PC-9 (cell line): ENCODE results near the gene SSH3. TPM values are rescaled to one million over a fixed set of nuclear protein-coding genes. Genes with fewer than 3 reads are reported as not detected.

Experiments
- BruUV-seq: library from RNA; stranded (reverse); fragments of 400-500 nt; replicated peaks from 2 replicates; lab custom pipeline; 2021; lab: Mats Ljungman, UMichigan
- CTCF ChIA-PET: fragments of 300-600 bp; sonication (Branson Sonifier 250); formaldehyde crosslinking; loops from one replicate; lab custom pipeline; 2022; ENCODE audit warnings: antibody characterized with exemption; lab: Charles Lee
- POLR2A ChIA-PET: fragments of 300-600 bp; sonication (Branson Sonifier 250); formaldehyde crosslinking; loops from one replicate; lab custom pipeline; 2022; ENCODE audit warnings: antibody characterized with exemption; ENCODE audit not compliant: unreplicated experiment; lab: Charles Lee
- DNase-seq, 2 experiments: peaks; one replicate each; pipeline versions ENCODE4 v3.0.0 to v3.0.0-alpha.2; 2015 to 2022; ENCODE audit warnings: mixed read lengths in 1 of 2
- H2AFZ ChIP-seq: fragments of 200-600 bp; sonication (generic); 2 replicates; pipeline ENCODE4 v1.8.1; 2017; ENCODE audit warnings: antibody characterized with exemption
- H3F3A ChIP-seq: fragments of 200-600 bp; sonication (generic); 2 replicates; pipeline ENCODE4 v1.8.1; 2017; ENCODE audit warnings: antibody characterized with exemption, mild to moderate bottlenecking, low read depth; ENCODE audit not compliant: insufficient read depth
- H3K27ac ChIP-seq: fragments of 200-600 bp; sonication (generic); 2 replicates; pipeline ENCODE4 v1.6.1; 2016; ENCODE audit warnings: mixed run types
- H3K27me3 ChIP-seq: fragments of 200-600 bp; sonication (generic); 2 replicates; pipeline ENCODE4 v1.6.1; 2016; ENCODE audit warnings: low read depth, mixed run types; ENCODE audit not compliant: insufficient read depth
- H3K36me3 ChIP-seq: fragments of 200-600 bp; sonication (generic); 2 replicates; pipeline ENCODE4 v1.6.1; 2016; ENCODE audit warnings: low read depth, mixed run types
- H3K4me1 ChIP-seq: fragments of 200-600 bp; sonication (generic); replicated peaks from 2 replicates; pipeline ENCODE4 v1.6.1; 2016; ENCODE audit warnings: mixed run types; ENCODE audit not compliant: insufficient read depth
- H3K4me2 ChIP-seq: fragments of 200-600 bp; sonication (generic); 2 replicates; pipeline ENCODE4 v1.6.1; 2017; ENCODE audit warnings: mixed run types
- H3K4me3 ChIP-seq: fragments of 200-600 bp; sonication (generic); 2 replicates; pipeline ENCODE4 v1.6.1; 2016; ENCODE audit warnings: mixed run types
- H3K79me2 ChIP-seq: fragments of 200-600 bp; sonication (generic); 2 replicates; pipeline ENCODE4 v1.6.1; 2017; ENCODE audit warnings: low read depth, mixed run types
- H3K9me2 ChIP-seq: fragments of 200-600 bp; sonication (generic); 2 replicates; pipeline ENCODE4 v1.8.1; 2017; ENCODE audit warnings: mild to moderate bottlenecking; ENCODE audit not compliant: insufficient read depth
- H3K9me3 ChIP-seq: fragments of 200-600 bp; sonication (generic); 2 replicates; pipeline ENCODE4 v1.8.1; 2016; ENCODE audit warnings: low read depth; ENCODE audit not compliant: insufficient read depth
- H4K20me1 ChIP-seq: fragments of 200-600 bp; sonication (generic); 2 replicates; pipeline ENCODE4 v1.8.1; 2017; ENCODE audit not compliant: insufficient read depth
- CTCF ChIP-seq: fragments of 200-600 bp; sonication (generic); conservative IDR thresholded peaks from 2 replicates; pipeline ENCODE4 v1.6.1; 2017; ENCODE audit warnings: mixed run types, antibody characterized with exemption, mild to moderate bottlenecking, moderate library complexity
- EZH2 ChIP-seq: fragments of 200-600 bp; sonication (generic); IDR thresholded peaks from 2 replicates; pipeline ENCODE4 v1.8.0; 2017; ENCODE audit warnings: antibody characterized with exemption, low read depth
- intact Hi-C: fragments of 100-400 bp; cut with micrococcal nuclease; formaldehyde crosslinking; loops from one replicate; pipeline ENCODE4 v1.10.0; 2022; ENCODE audit not compliant: unreplicated experiment
- total RNA-seq: library from RNA; stranded (reverse); gene quantifications from 2 replicates; pipeline ENCODE4 v1.2.3, GENCODE V29; 2021

SSH3 gene
- total RNA-seq, 1 experiment from 2014 or later: 124 TPM

GRCh38 chr11:67293090-67293489 is 10.2 kb upstream of the SSH3 start:
- H3K36me3 ChIP-seq: peaks cover 49% of the 10 kb centered on the region
- H3K27ac ChIP-seq: peak overlapping the region; percentile 67
- ChIA-PET CTCF (interaction anchor here (1.0 kb wide), 1 partner anchor 10 kb away, joined by 4 read pairs; the partner anchor contains the start of gene SSH3), POLR2A (interaction anchor here (0.6 to 0.8 kb wide), 5 partner anchors 10 to 401 kb away, joined by 3 to 13 read pairs (median 4); partner anchors contain the start of gene SSH3)
- H3K9me2 ChIP-seq: no peaks in the 10 kb centered on the region
- H3K4me3 ChIP-seq: peak overlapping the region; percentile 0; the same call in 1 of the 2 replicates
- peaks cover 49% of the 10 kb centered on the region for H3F3A ChIP-seq
- no peak overlapping the region for H2AFZ ChIP-seq
- intact Hi-C loops: no loop called here
- peaks cover 62% of the 10 kb centered on the region for H3K79me2 ChIP-seq
- DNase-seq: peak; percentile 58 to 98
- H3K4me2 ChIP-seq: peak overlapping the region; percentile 60
- H3K4me1 ChIP-seq: peaks cover 41% of the 10 kb centered on the region
- no peaks in the 10 kb centered on the region for H3K27me3 ChIP-seq
- no TSS peak for BruUV-seq
- peaks cover 8% of the 10 kb centered on the region for H3K9me3 ChIP-seq
- H4K20me1 ChIP-seq: no peaks in the 10 kb centered on the region
- TF ChIP-seq EZH2: no peak
- no peak for TF ChIP-seq CTCF

GRCh38 chr11:67295846-67296245 is 7.5 kb upstream of the SSH3 start:
- Histone ChIP-seq H3K4me3 (no peak overlapping the region), H3K9me3 (peaks cover 8% of the 10 kb centered on the region), H2AFZ (no peak overlapping the region), H3K4me2 (no peak overlapping the region), H3F3A (peaks cover 44% of the 10 kb centered on the region), H3K27ac (no peak overlapping the region), H3K79me2 (peaks cover 48% of the 10 kb centered on the region), H3K27me3 (no peaks in the 10 kb centered on the region), H3K4me1 (peaks cover 30% of the 10 kb centered on the region), H4K20me1 (no peaks in the 10 kb centered on the region), H3K9me2 (no peaks in the 10 kb centered on the region), H3K36me3 (peaks cover 59% of the 10 kb centered on the region)
- DNase-seq: no peak
- no TSS peak for BruUV-seq
- CTCF ChIA-PET: no interaction called here
- TF ChIP-seq EZH2 (no peak), CTCF (no peak)
- POLR2A ChIA-PET: no interaction called here
- intact Hi-C loops: no loop called here

- H3K36me3 ChIP-seq: peaks cover 48% of the 10 kb centered on the region
- no peaks in the 10 kb centered on the region for H3K9me2 ChIP-seq
- BruUV-seq: no TSS peak
- peaks cover 33% of the 10 kb centered on the region for H3K79me2 ChIP-seq
- H3F3A ChIP-seq: peaks cover 36% of the 10 kb centered on the region
- TF ChIP-seq EZH2 (no peak), CTCF (no peak)
- H3K4me3 ChIP-seq: no peak overlapping the region
- no peaks in the 10 kb centered on the region for H3K27me3 ChIP-seq
- CTCF ChIA-PET: no interaction called here
- peaks cover 8% of the 10 kb centered on the region for H3K9me3 ChIP-seq
- no peaks in the 10 kb centered on the region for H4K20me1 ChIP-seq
- H3K27ac ChIP-seq: no peak overlapping the region
- intact Hi-C loops: no loop called here
- POLR2A ChIA-PET: no interaction called here
- H2AFZ ChIP-seq: no peak overlapping the region
- H3K4me2 ChIP-seq: no peak overlapping the region
- H3K4me1 ChIP-seq: peaks cover 21% of the 10 kb centered on the region
- no peak for DNase-seq
Measured at GRCh38 chr11:67298786-67299185, 4.5 kb upstream of the SSH3 start.
